Measurements from ENCODE around the gene PCSK1.
A peak's percentile ranks its signal among the peaks of the same experiment; 100 is the strongest.
"Not testable (repeated sequence)": the region's sequence is repeated elsewhere in the genome, so short reads cannot be mapped to it uniquely, and the experiment has no call there.

PCSK1 gene

DNA sequence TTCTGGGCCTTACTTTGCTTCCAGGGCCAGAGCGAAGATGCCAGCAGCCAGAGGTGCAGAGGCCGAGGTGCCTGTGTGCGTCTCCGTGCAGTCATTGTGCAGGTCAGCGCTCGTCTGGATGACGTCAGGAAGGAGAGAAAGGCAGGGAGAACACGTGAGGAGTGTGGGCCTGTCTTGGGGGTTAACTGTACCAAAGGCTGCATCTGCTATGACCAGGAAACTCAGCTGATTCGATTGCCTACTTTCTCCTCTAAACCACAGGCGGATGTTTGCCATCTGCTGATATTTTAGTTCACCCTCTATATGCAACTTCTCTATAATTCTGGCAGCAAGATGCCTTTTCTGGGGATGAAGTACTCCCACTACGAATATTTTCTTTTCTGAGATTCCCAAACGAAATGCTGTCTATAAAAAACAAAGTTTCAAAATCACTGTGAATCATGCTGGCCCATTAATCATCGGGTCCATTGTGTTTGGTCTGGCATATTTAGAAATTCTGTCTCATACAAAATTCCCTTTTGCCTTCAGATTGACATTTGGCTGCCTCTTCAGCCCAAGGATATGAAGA is 24.8 kb downstream of the PCSK1 start:
- peak overlapping the region; percentile 39 for H3K4me3 ChIP-seq (replicated peaks; ENCODE audit: low read depth, low read length)

GRCh38 chr5:96407436-96407835 is 25.6 kb downstream of the PCSK1 start:
- H3K4me3 ChIP-seq (replicated peaks; ENCODE audit: low read depth, low read length): peak overlapping the region; percentile 39
- DNase-seq (ENCODE audit: low read depth): no peak
- TF ChIP-seq CTCF (IDR thresholded peaks at IDR 0.05; ENCODE audit: low read length, missing control alignments): no peak

More for the DNA sequence above, 24.8 kb downstream of the PCSK1 start:
- no peak for TF ChIP-seq CTCF (IDR thresholded peaks at IDR 0.05; ENCODE audit: low read length, missing control alignments)
- DNase-seq (ENCODE audit: low read depth): peak; percentile 99

- no peak for DNase-seq (ENCODE audit: low read depth)
- no peak overlapping the region for H3K4me3 ChIP-seq (replicated peaks; ENCODE audit: low read depth, low read length)
- no peak for TF ChIP-seq CTCF (IDR thresholded peaks at IDR 0.05; ENCODE audit: low read length, missing control alignments)
These were observed 28.7 kb downstream of the PCSK1 start for GRCh38 chr5:96404191-96404867.

- no peak overlapping the region for H3K4me3 ChIP-seq (replicated peaks; ENCODE audit: low read depth, low read length)
- DNase-seq (ENCODE audit: low read depth): no peak
- TF ChIP-seq CTCF (IDR thresholded peaks at IDR 0.05; ENCODE audit: low read length, missing control alignments): no peak
These were observed 30.5 kb downstream of the PCSK1 start for GRCh38 chr5:96402500-96402899.

GRCh38 chr5:96396878-96397277 is 36.2 kb downstream of the PCSK1 start:
- TF ChIP-seq CTCF (IDR thresholded peaks at IDR 0.05; ENCODE audit: low read length, missing control alignments): no peak
- H3K4me3 ChIP-seq (replicated peaks; ENCODE audit: low read depth, low read length): no peak overlapping the region
- DNase-seq (ENCODE audit: low read depth): no peak

- H3K4me3 ChIP-seq (replicated peaks; ENCODE audit: low read depth, low read length); DNase-seq (ENCODE audit: low read depth): not testable (repeated sequence)
These were observed 37.8 kb downstream of the PCSK1 start for GRCh38 chr5:96395295-96395694.

GRCh38 chr5:96391921-96392320 is 41.1 kb downstream of the PCSK1 start:
- H3K4me3 ChIP-seq (replicated peaks; ENCODE audit: low read depth, low read length): no peak overlapping the region
- DNase-seq (ENCODE audit: low read depth): peak; percentile 59
- TF ChIP-seq CTCF (IDR thresholded peaks at IDR 0.05; ENCODE audit: low read length, missing control alignments): no peak

All from fibroblast of pulmonary artery (primary cell).